ENCODE measurements around the gene DPP10. TPM values are rescaled to one million over a fixed set of nuclear protein-coding genes. Genes with fewer than 3 reads are reported as not detected.
"Not testable (repeated sequence)": the region's sequence is repeated elsewhere in the genome, so short reads cannot be mapped to it uniquely, and the experiment has no call there.

DPP10 gene
- total RNA-seq, 1 experiment from 2014 or later = not detected

DNA sequence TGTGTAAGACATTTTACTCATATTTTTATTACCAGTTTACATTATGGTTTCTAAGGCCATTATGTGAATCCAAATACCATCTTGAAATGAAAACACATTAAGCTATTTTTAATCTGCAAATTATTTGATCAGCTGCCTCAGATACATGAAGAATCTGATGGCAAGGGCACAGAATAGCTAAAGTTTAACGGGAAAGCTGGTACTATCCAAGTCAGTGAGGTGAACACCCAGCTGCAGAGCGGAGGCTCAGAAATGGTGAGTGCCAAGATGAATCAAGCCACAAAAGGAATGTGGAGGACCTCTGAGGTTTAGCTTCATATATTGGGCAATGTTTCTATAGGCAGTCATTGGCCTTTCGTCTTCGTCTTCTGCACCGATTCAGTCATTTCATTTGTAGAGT, 75.1 kb downstream of the DPP10 start:
- H3K4me3 ChIP-seq (ENCODE audit: low read length) = no peak overlapping the region
- ChIA-PET POLR2A (ENCODE audit: unreplicated experiment) (no interaction called here), CTCF (no interaction called here)
- no peaks in the 10 kb centered on the region for H3K9me3 ChIP-seq (ENCODE audit: low read length)
- intact Hi-C loops (cut with micrococcal nuclease) = no loop called here
- no peaks in the 10 kb centered on the region for H3K4me1 ChIP-seq (ENCODE audit: insufficient read depth, low read length)
- no peaks in the 10 kb centered on the region for H4K20me1 ChIP-seq (ENCODE audit: low read length)
- ATAC-seq (no peak), DNase-seq (no peak)
- no peaks in the 10 kb centered on the region for H3K36me3 ChIP-seq (ENCODE audit: low read depth, low read length)
- H3K79me2 ChIP-seq (ENCODE audit: low read length) = no peaks in the 10 kb centered on the region
- no peaks in the 10 kb centered on the region for H3K9me2 ChIP-seq (replicated peaks; ENCODE audit: low read length)
- no peak overlapping the region for H2AFZ ChIP-seq (ENCODE audit: low read length)
- no peaks in the 10 kb centered on the region for H3K27me3 ChIP-seq (ENCODE audit: low read length)
- no peaks in the 10 kb centered on the region for H3F3A ChIP-seq (ENCODE audit: low read length, unreplicated experiment)
- TF ChIP-seq, protein P1, sequence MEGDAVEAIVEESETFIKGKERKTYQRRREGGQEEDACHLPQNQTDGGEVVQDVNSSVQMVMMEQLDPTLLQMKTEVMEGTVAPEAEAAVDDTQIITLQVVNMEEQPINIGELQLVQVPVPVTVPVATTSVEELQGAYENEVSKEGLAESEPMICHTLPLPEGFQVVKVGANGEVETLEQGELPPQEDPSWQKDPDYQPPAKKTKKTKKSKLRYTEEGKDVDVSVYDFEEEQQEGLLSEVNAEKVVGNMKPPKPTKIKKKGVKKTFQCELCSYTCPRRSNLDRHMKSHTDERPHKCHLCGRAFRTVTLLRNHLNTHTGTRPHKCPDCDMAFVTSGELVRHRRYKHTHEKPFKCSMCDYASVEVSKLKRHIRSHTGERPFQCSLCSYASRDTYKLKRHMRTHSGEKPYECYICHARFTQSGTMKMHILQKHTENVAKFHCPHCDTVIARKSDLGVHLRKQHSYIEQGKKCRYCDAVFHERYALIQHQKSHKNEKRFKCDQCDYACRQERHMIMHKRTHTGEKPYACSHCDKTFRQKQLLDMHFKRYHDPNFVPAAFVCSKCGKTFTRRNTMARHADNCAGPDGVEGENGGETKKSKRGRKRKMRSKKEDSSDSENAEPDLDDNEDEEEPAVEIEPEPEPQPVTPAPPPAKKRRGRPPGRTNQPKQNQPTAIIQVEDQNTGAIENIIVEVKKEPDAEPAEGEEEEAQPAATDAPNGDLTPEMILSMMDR (conservative IDR thresholded peaks at IDR 0.05; ENCODE audit: low read depth, low read length) = no peak
- TF ChIP-seq EZH2phosphoT487 (IDR thresholded peaks at IDR 0.05; ENCODE audit: borderline replicate concordance, low read length) (no peak), EZH2 (IDR thresholded peaks at IDR 0.05; ENCODE audit: low read length, unreplicated experiment) (no peak)
- BruUV-seq (replicated peaks) = no TSS peak
- H3K27ac ChIP-seq (ENCODE audit: low read length) = no peak overlapping the region
- no peak overlapping the region for H3K9ac ChIP-seq (ENCODE audit: low read length)
- no peak overlapping the region for H3K4me2 ChIP-seq (ENCODE audit: low read length)

DNA sequence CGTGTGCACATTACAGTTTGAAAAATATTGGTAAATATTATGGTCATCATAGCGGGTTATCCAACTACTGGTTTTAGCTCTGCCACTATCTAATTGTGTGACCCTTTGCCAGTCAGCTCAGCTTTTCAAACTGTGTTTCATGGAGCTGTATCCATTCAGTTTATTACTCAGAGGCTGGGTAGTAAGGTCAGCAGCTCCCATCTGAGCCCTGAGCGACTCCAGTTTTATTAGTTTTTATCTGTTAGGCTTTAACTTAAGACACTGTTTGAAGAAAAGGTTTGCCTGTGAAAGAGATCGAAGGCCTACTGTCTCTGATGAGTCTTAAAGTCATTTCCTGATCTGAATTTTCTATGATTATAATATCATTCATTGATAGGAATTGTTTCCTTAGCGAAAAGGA, 76.3 kb downstream of the DPP10 start:
- no peak for ATAC-seq
- ChIA-PET CTCF (no interaction called here), POLR2A (ENCODE audit: unreplicated experiment) (no interaction called here)
- TF ChIP-seq EZH2 (IDR thresholded peaks at IDR 0.05; ENCODE audit: low read length, unreplicated experiment) (no peak), EZH2phosphoT487 (IDR thresholded peaks at IDR 0.05; ENCODE audit: borderline replicate concordance, low read length) (no peak)
- TF ChIP-seq, protein P1 (conservative IDR thresholded peaks at IDR 0.05; ENCODE audit: low read depth, low read length) = no peak
- Histone ChIP-seq H3K36me3 (ENCODE audit: low read depth, low read length) (no peaks in the 10 kb centered on the region), H2AFZ (ENCODE audit: low read length) (no peak overlapping the region), H3K4me1 (ENCODE audit: insufficient read depth, low read length) (no peaks in the 10 kb centered on the region), H3K4me2 (ENCODE audit: low read length) (no peak overlapping the region), H4K20me1 (ENCODE audit: low read length) (no peaks in the 10 kb centered on the region), H3K9ac (ENCODE audit: low read length) (no peak overlapping the region), H3K27me3 (ENCODE audit: low read length) (no peaks in the 10 kb centered on the region), H3K9me3 (ENCODE audit: low read length) (no peaks in the 10 kb centered on the region), H3K4me3 (ENCODE audit: low read length) (no peak overlapping the region), H3F3A (ENCODE audit: low read length, unreplicated experiment) (no peaks in the 10 kb centered on the region), H3K79me2 (ENCODE audit: low read length) (no peaks in the 10 kb centered on the region), H3K27ac (ENCODE audit: low read length) (no peak overlapping the region), H3K9me2 (replicated peaks; ENCODE audit: low read length) (no peaks in the 10 kb centered on the region)
- intact Hi-C loops (cut with micrococcal nuclease) = no loop called here
- DNase-seq = no peak
- BruUV-seq (replicated peaks) = no TSS peak

DNA sequence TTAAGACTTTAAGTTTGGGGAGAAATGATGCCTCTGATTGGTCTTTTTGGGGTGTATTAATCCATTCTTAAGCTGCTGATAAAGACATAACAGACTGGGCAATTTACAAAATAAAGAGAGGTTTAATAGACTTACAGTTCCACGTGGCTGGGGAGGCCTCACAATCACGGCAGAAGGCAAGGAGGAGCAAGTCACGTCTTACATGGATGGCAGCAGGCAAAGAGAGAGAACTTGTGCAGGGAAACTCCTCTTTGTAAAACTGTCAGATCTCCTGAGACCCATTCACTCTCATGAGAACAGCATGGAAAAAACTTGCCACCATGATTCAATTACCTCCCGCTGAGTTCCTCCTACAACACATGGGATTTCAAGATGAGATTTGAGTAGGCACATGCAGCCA, 80.2 kb downstream of the DPP10 start:
- H3K9me3 ChIP-seq (ENCODE audit: low read length); CTCF ChIA-PET; H3K36me3 ChIP-seq (ENCODE audit: low read depth, low read length); POLR2A ChIA-PET (ENCODE audit: unreplicated experiment); H3K4me1 ChIP-seq (ENCODE audit: insufficient read depth, low read length); H3K9ac ChIP-seq (ENCODE audit: low read length); H3K27me3 ChIP-seq (ENCODE audit: low read length); H3K4me2 ChIP-seq (ENCODE audit: low read length); H3F3A ChIP-seq (ENCODE audit: low read length, unreplicated experiment); H4K20me1 ChIP-seq (ENCODE audit: low read length); H3K79me2 ChIP-seq (ENCODE audit: low read length); intact Hi-C loops (cut with micrococcal nuclease); H2AFZ ChIP-seq (ENCODE audit: low read length); H3K4me3 ChIP-seq (ENCODE audit: low read length); ATAC-seq; H3K9me2 ChIP-seq (replicated peaks; ENCODE audit: low read length); DNase-seq; BruUV-seq (replicated peaks); H3K27ac ChIP-seq (ENCODE audit: low read length): not testable (repeated sequence)

All from PC-3 (cell line).